GM15510 (cell line): Measurements from ENCODE around the gene SFMBT1.

ENCODE experiments used
- POLR2A ChIP-seq: IDR thresholded peaks from 3 replicates; pipeline ENCODE4 v1.6.1; 2011; ENCODE audit warnings: borderline replicate concordance; ENCODE audit not compliant: insufficient read length; ENCODE audit errors: extremely low read depth

Gene SFMBT1

GRCh38 chr3:53045518-53046170 is at the start of gene SFMBT1:
SFMBT1 (minus strand) TSS chr3:53046073; CDS start chr3:52969128, 76,945 bp downstream.
- TF ChIP-seq POLR2A = peak; percentile 45

- TF ChIP-seq POLR2A = no peak
These were observed 47.1 kb upstream of the SFMBT1 start for GRCh38 chr3:53092942-53093341.

- no peak for TF ChIP-seq POLR2A
These were observed 46.3 kb upstream of the SFMBT1 start for GRCh38 chr3:53092216-53092615.

GRCh38 chr3:53091011-53091410 is 45.1 kb upstream of the SFMBT1 start:
- no peak for TF ChIP-seq POLR2A

- no peak for TF ChIP-seq POLR2A
These were observed 43.6 kb upstream of the SFMBT1 start for GRCh38 chr3:53089511-53089910.

GRCh38 chr3:53085476-53085875 is 39.6 kb upstream of the SFMBT1 start:
- TF ChIP-seq POLR2A = no peak

GRCh38 chr3:53084310-53085001 is 38.6 kb upstream of the SFMBT1 start:
- no peak for TF ChIP-seq POLR2A

GRCh38 chr3:53083949-53084309 is 38.1 kb upstream of the SFMBT1 start:
- no peak for TF ChIP-seq POLR2A

- TF ChIP-seq POLR2A = no peak
These were observed 37.6 kb upstream of the SFMBT1 start for GRCh38 chr3:53083521-53083920.

- TF ChIP-seq POLR2A = no peak
These were observed 36.9 kb upstream of the SFMBT1 start for GRCh38 chr3:53082736-53083135.

GRCh38 chr3:53081318-53081717 is 35.4 kb upstream of the SFMBT1 start:
- TF ChIP-seq POLR2A = no peak

GRCh38 chr3:53080612-53081205 is 34.8 kb upstream of the SFMBT1 start:
- TF ChIP-seq POLR2A = no peak

- TF ChIP-seq POLR2A = no peak
These were observed 34.1 kb upstream of the SFMBT1 start for GRCh38 chr3:53079791-53080555.

- no peak for TF ChIP-seq POLR2A
These were observed 33.3 kb upstream of the SFMBT1 start for GRCh38 chr3:53079147-53079546.

- no peak for TF ChIP-seq POLR2A
These were observed 32.8 kb upstream of the SFMBT1 start for GRCh38 chr3:53078656-53079055.
